ENCODE results near the gene MAGEA6.

GRCh38 chrX:152818356-152818755 is 48.9 kb upstream of the MAGEA6 start:
- no peak for TF ChIP-seq CTCF (conservative IDR thresholded peaks at IDR 0.05; ENCODE audit: low read depth in 2 of 2)
- no peak for TF ChIP-seq JUNB (IDR thresholded peaks at IDR 0.05; ENCODE audit: unreplicated experiment)

Measured in GM23338 (cell line).